M059J (cell line): ENCODE measurements around the gene CDKAL1. TPM values are rescaled to one million over a fixed set of nuclear protein-coding genes. Genes with fewer than 3 reads are reported as not detected.
"Not testable (repeated sequence)": the region's sequence is repeated elsewhere in the genome, so short reads cannot be mapped to it uniquely, and the experiment has no call there.

ENCODE experiments used
- DNase-seq: peaks from one replicate; pipeline ENCODE4 v3.0.0-alpha.2; 2012; ENCODE audit warnings: low read depth
- total RNA-seq: library from RNA; depleted of rRNA; stranded (reverse); fragments of >200 nt; shearing (Covaris generic); gene quantifications from 2 replicates; pipeline ENCODE4 v1.2.3, GENCODE V29; 2014

Gene CDKAL1
- total RNA-seq, 1 experiment from 2014 or later: 36.4 TPM

- no peak for DNase-seq
Measured at GRCh38 chr6:20741490-20741889, 207.2 kb downstream of the CDKAL1 start.

GRCh38 chr6:20744911-20745557 is 210.8 kb downstream of the CDKAL1 start:
- no peak for DNase-seq

- DNase-seq: peak; percentile 22
Measured at GRCh38 chr6:20746024-20746423, 211.8 kb downstream of the CDKAL1 start.

- no peak for DNase-seq
Measured at GRCh38 chr6:20746805-20747558, 212.7 kb downstream of the CDKAL1 start.

GRCh38 chr6:20747991-20748390 is 213.7 kb downstream of the CDKAL1 start:
- DNase-seq: no peak

GRCh38 chr6:20751293-20751935 is 217.2 kb downstream of the CDKAL1 start:
- peak; percentile 54 for DNase-seq

- peak; percentile 68 for DNase-seq
Measured at GRCh38 chr6:20755631-20756030, 221.4 kb downstream of the CDKAL1 start.

GRCh38 chr6:20756584-20757147 is 222.4 kb downstream of the CDKAL1 start:
- DNase-seq: not testable (repeated sequence)

- peak; percentile 79 for DNase-seq
Measured at GRCh38 chr6:20757761-20758160, 223.5 kb downstream of the CDKAL1 start.

GRCh38 chr6:20763296-20763695 is 229.0 kb downstream of the CDKAL1 start:
- no peak for DNase-seq

GRCh38 chr6:20769631-20770030 is 235.4 kb downstream of the CDKAL1 start:
- DNase-seq: no peak

- peak; percentile 12 for DNase-seq
Measured at GRCh38 chr6:20770773-20771172, 236.5 kb downstream of the CDKAL1 start.

- no peak for DNase-seq
Measured at GRCh38 chr6:20771409-20771808, 237.2 kb downstream of the CDKAL1 start.

GRCh38 chr6:20773822-20774221 is 239.6 kb downstream of the CDKAL1 start:
- no peak for DNase-seq

GRCh38 chr6:20775981-20776380 is 241.7 kb downstream of the CDKAL1 start:
- no peak for DNase-seq

- no peak for DNase-seq
Measured at GRCh38 chr6:20777801-20778200, 243.5 kb downstream of the CDKAL1 start.

GRCh38 chr6:20778459-20778858 is 244.2 kb downstream of the CDKAL1 start:
- DNase-seq: no peak

GRCh38 chr6:20778912-20779311 is 244.7 kb downstream of the CDKAL1 start:
- DNase-seq: no peak

GRCh38 chr6:20789162-20789561 is 254.9 kb downstream of the CDKAL1 start:
- peak; percentile 38 for DNase-seq

GRCh38 chr6:20790032-20790791 is 256.0 kb downstream of the CDKAL1 start:
- DNase-seq: peak; percentile 29

GRCh38 chr6:20791074-20791473 is 256.8 kb downstream of the CDKAL1 start:
- no peak for DNase-seq

- no peak for DNase-seq
Measured at GRCh38 chr6:20791944-20792343, 257.7 kb downstream of the CDKAL1 start.
